HEK293T (cell line): ENCODE data around the gene CBLN3.
A peak's percentile ranks its signal among the peaks of the same experiment; 100 is the strongest.
"Not testable (repeated sequence)": the region's sequence is repeated elsewhere in the genome, so short reads cannot be mapped to it uniquely, and the experiment has no call there.

ENCODE experiments used
- CTCF ChIA-PET: fragments of 350-600 bp; formaldehyde crosslinking; extraction: SDS; loops from one replicate; lab custom pipeline; 2021; ENCODE audit warnings: antibody characterized with exemption, inconsistent platforms; lab: Yijun Ruan, JAX
- POLR2A ChIA-PET: fragments of 350-600 bp; formaldehyde crosslinking; extraction: SDS; loops from one replicate; lab custom pipeline; 2020; ENCODE audit warnings: antibody characterized with exemption, inconsistent platforms; lab: Yijun Ruan, JAX
- DNase-seq: peaks from one replicate; pipeline ENCODE4 v3.0.0; 2012; ENCODE audit warnings: mixed read lengths; ENCODE audit errors: extremely low spot score
- ARNT ChIP-seq: fragments of 450-650 bp; IDR thresholded peaks from 2 replicates; pipeline ENCODE4 v1.6.1; 2017; ENCODE audit warnings: mild to moderate bottlenecking
- BHLHE40 ChIP-seq: fragments of 450-650 bp; IDR thresholded peaks from 2 replicates; pipeline ENCODE4 v1.6.1; 2016; ENCODE audit warnings: mild to moderate bottlenecking, moderate library complexity, borderline replicate concordance
- CTBP1 ChIP-seq: fragments of 450-650 bp; IDR thresholded peaks from 2 replicates; pipeline ENCODE4 v1.6.1; 2016; ENCODE audit warnings: borderline replicate concordance
- ELF4 ChIP-seq: fragments of 450-650 bp; IDR thresholded peaks from 2 replicates; pipeline ENCODE4 v1.6.1; 2017; ENCODE audit warnings: antibody characterized with exemption
- FOXA1 ChIP-seq: fragments of 450-650 bp; IDR thresholded peaks from 2 replicates; pipeline ENCODE4 v1.6.1; 2016; ENCODE audit warnings: mild to moderate bottlenecking
- FOXK2 ChIP-seq: fragments of 450-650 bp; IDR thresholded peaks from 2 replicates; pipeline ENCODE4 v1.6.1; 2016; ENCODE audit warnings: mild to moderate bottlenecking
- FOXM1 ChIP-seq: fragments of 450-650 bp; IDR thresholded peaks from 2 replicates; pipeline ENCODE4 v1.6.1; 2017; ENCODE audit warnings: mild to moderate bottlenecking, borderline replicate concordance
- HDGF ChIP-seq: fragments of 450-650 bp; IDR thresholded peaks from 2 replicates; pipeline ENCODE4 v1.6.1; 2017; ENCODE audit warnings: antibody characterized with exemption, borderline replicate concordance
- L3MBTL2 ChIP-seq: fragments of 450-650 bp; conservative IDR thresholded peaks from 2 replicates; pipeline ENCODE4 v1.6.1; 2016; ENCODE audit warnings: mild to moderate bottlenecking
- LEF1 ChIP-seq: fragments of 450-650 bp; IDR thresholded peaks from 2 replicates; pipeline ENCODE4 v1.6.1; 2017; ENCODE audit warnings: mild to moderate bottlenecking, borderline replicate concordance
- NFRKB ChIP-seq: fragments of 450-650 bp; IDR thresholded peaks from 2 replicates; pipeline ENCODE4 v1.6.1; 2016; ENCODE audit warnings: mild to moderate bottlenecking, moderate library complexity
- SP1 ChIP-seq: fragments of 450-650 bp; IDR thresholded peaks from 2 replicates; pipeline ENCODE4 v1.6.1; 2017
- SUZ12 ChIP-seq: fragments of 450-650 bp; IDR thresholded peaks from 2 replicates; pipeline ENCODE4 v1.6.1; 2016; ENCODE audit warnings: mild to moderate bottlenecking
- TARDBP ChIP-seq: fragments of 450-650 bp; IDR thresholded peaks from 2 replicates; pipeline ENCODE4 v1.6.1; 2016
- ZNF384 ChIP-seq: fragments of 450-650 bp; IDR thresholded peaks from 2 replicates; pipeline ENCODE4 v1.6.1; 2016
- TF ChIP-seq, protein P1 (sequence below): fragments of 450-650 bp; IDR thresholded peaks from 2 replicates; pipeline ENCODE4 v1.6.1; 2016

The CBLN3 gene

DNA sequence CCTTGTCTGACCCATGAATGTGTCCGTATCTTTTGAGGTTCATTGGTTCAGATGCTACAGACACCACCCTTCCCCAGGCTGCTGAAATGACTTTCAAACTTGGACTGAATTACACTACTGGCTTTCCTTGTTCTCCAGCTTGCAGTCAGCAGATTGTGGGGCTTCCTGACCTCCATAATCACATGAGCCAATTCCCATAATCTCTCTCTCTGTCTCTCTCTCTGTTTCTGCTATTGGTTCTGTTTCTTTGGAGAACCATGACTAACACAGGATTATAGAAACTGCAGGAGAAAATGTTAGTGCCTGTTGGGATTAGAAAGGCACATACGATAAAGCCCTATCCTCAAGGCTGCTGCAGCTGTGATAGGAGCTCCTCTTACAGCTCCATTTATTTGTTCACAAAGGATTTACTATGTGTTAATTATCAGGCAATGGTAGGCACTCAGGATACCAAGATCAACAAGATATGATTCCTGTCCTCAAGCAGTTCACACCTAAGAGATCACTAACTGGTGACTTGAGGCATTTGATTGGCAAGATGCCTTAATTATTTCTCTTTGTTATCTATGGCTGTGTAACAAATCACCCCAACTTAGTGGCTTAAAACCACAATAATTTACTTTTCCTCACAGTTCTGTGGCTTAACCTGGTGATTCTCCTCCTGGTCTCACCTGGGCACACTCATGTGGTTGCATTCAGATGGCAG is 40.8 kb downstream of the CBLN3 start:
- POLR2A ChIA-PET = interaction anchor here (1.1 to 2.6 kb wide), 3 partner anchors 17 to 41 kb away, joined by 3 to 11 read pairs (median 3); partner anchors contain the start of genes CBLN3 and KHNYN
- DNase-seq = no peak
- TF ChIP-seq HDGF = no peak
- TF ChIP-seq SP1 = no peak
- no peak for TF ChIP-seq NFRKB
- TF ChIP-seq BHLHE40 = no peak
- no peak for TF ChIP-seq SUZ12
- TF ChIP-seq TARDBP = no peak
- no peak for TF ChIP-seq FOXK2
- TF ChIP-seq FOXA1 = no peak
- TF ChIP-seq, protein P1, sequence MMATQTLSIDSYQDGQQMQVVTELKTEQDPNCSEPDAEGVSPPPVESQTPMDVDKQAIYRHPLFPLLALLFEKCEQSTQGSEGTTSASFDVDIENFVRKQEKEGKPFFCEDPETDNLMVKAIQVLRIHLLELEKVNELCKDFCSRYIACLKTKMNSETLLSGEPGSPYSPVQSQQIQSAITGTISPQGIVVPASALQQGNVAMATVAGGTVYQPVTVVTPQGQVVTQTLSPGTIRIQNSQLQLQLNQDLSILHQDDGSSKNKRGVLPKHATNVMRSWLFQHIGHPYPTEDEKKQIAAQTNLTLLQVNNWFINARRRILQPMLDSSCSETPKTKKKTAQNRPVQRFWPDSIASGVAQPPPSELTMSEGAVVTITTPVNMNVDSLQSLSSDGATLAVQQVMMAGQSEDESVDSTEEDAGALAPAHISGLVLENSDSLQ = no peak
- no peak for TF ChIP-seq ELF4
- TF ChIP-seq LEF1 = no peak
- TF ChIP-seq ZNF384 = no peak
- no peak for TF ChIP-seq FOXM1
- TF ChIP-seq ARNT = no peak
- TF ChIP-seq L3MBTL2 = no peak
- no peak for TF ChIP-seq CTBP1
- CTCF ChIA-PET = interaction anchor here (0.9 to 1.4 kb wide), 4 partner anchors 23 to 58 kb away, joined by 3 to 4 read pairs (median 4); no protein-coding TSS in a partner anchor

DNA sequence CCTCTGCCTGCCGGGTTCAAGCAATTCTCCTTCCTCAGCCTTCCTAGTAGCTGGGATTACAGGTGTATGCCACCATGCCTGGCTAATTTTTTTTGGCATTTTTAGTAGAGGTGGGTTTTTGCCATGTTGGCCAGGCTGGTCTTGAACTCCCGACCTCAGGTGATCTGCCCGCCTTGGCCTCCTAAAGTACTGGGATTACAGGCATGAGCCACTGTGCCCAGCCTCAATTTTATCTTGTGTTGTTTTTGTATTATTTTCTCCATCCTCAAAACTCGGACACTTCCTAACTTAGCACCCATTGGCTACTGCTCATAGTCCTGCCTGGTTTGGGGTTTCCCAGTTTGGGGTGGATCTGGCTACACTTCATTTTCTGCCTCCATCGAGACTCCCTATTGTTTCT is 41.9 kb downstream of the CBLN3 start:
- DNase-seq = not testable (repeated sequence)
- POLR2A ChIA-PET = interaction anchor here (1.4 to 2.6 kb wide), 2 partner anchors 16 to 43 kb away, joined by 3 to 11 read pairs; partner anchors contain the start of genes CBLN3 and KHNYN
- CTCF ChIA-PET = interaction anchor here (1.2 to 1.4 kb wide), 2 partner anchors 44 to 57 kb away, joined by 3 to 4 read pairs; no protein-coding TSS in a partner anchor

DNA sequence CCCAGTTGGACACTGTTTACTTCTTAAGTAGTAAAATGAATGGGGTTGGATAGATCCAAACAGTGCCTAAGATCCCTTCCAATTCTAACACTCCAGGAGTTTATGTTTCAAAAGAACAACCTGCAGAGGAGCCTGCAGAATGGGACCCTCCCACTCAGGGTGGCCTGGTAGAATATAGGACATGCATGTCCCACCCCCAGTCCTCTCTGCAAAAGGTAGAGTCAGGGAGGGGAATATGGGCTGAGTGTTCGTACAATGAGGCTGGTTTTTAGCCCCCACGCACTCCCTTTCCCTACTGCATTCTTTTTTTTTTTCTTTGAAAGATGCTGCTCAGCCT is 42.5 kb downstream of the CBLN3 start:
- no peak for DNase-seq
- CTCF ChIA-PET = no interaction called here
- POLR2A ChIA-PET = interaction anchor here (1.4 kb wide), 1 partner anchor 15 kb away, joined by 3 read pairs; no protein-coding TSS in a partner anchor
- TF ChIP-seq LEF1 = no peak
- TF ChIP-seq SP1 = no peak
- no peak for TF ChIP-seq ELF4
- TF ChIP-seq, protein P1 = no peak
- no peak for TF ChIP-seq BHLHE40
- no peak for TF ChIP-seq HDGF
- no peak for TF ChIP-seq SUZ12
- TF ChIP-seq CTBP1 = no peak
- no peak for TF ChIP-seq TARDBP
- TF ChIP-seq L3MBTL2 = no peak
- TF ChIP-seq FOXK2 = no peak
- no peak for TF ChIP-seq NFRKB

DNA sequence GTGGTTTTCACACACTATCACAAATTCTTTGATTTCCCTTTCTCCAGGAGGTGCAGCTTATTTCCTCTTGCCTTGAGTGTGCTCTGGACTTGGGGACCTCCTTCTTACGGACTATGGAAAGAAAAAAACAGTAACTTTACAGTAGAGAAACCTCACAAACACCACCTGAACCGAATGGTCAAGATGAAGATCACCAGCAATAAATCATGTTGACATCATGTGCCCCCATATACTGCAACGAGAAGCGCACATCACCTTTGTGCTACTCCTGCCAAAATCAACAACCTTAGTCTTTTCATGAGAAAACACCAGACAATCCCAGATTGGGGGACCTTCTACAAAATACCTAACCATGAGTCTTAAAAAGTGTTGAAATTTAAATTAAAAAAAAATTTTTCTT is 43.9 kb downstream of the CBLN3 start:
- DNase-seq = no peak
- ChIA-PET CTCF (no interaction called here), POLR2A (interaction anchor here (1.0 kb wide), 1 partner anchor 19 kb away, joined by 4 read pairs; no protein-coding TSS in a partner anchor)
- TF ChIP-seq, protein P1 = peak; percentile 17; the same call in 1 of the 2 replicates
- TF ChIP-seq SP1 = no peak

DNA sequence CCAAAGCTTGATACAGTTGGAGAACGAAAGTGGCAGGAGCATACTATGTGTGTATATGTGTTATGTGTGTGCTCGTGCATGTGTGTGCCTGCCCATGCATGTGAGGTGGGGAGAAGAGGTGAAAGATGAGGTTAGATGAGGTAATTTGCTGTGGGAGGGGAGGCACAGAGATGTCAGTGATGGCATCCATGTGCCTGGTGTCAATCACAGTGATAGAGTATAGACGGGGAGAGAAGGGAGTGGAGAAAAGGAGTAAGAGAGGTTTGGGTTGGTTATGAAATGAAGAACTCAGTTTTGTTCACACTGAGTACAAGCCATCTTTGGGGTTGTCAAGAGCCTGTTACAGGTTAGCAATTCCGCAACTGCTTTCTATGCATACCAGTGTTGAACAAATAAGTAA is 45.3 kb downstream of the CBLN3 start:
- TF ChIP-seq FOXK2 (no peak), SUZ12 (no peak), FOXA1 (no peak), TARDBP (no peak), NFRKB (no peak), ARNT (no peak), SP1 (no peak), LEF1 (no peak), CTBP1 (no peak), L3MBTL2 (no peak), HDGF (no peak), ZNF384 (no peak), FOXM1 (no peak), BHLHE40 (no peak)
- TF ChIP-seq, protein P1 = no peak; the same call in 1 of the 2 replicates
- POLR2A ChIA-PET = interaction anchor here (1.0 kb wide), 1 partner anchor 18 kb away, joined by 4 read pairs; no protein-coding TSS in a partner anchor
- CTCF ChIA-PET = no interaction called here
- DNase-seq = no peak

DNA sequence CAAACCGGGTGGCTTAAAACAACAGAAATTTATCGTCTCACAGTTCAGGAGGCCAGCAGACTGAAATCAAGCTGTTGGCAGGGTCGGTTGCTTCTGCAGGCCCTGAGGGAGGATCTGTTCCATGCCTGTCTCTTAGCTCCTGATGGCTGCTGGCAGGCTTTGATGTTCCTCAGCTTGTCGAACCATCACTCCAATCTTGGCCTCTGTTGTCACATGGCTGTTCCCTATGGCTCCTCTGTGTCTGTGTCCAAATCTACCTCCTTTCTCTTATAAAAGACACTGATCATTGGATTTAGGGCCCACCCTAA is 47.5 kb downstream of the CBLN3 start:
- ChIA-PET CTCF (interaction anchor here (1.2 kb wide), 1 partner anchor 49 kb away, joined by 4 read pairs; no protein-coding TSS in a partner anchor), POLR2A (interaction anchor here (1.0 to 6.9 kb wide), 2 partner anchors 9 to 49 kb away, joined by 4 to 34 read pairs; partner anchors contain the start of genes CBLN3 and KHNYN)
- TF ChIP-seq LEF1 (no peak), NFRKB (no peak), SP1 (no peak), CTBP1 (no peak), ELF4 (no peak), SUZ12 (no peak)
- TF ChIP-seq, protein P1 = no peak
- DNase-seq = no peak
